Breast epithelium (tissue), 3 donors: Measurements from ENCODE around the gene CEACAM19.

ENCODE experiments used
- CTCF ChIP-seq, 3 donors: fragments of 450-650 bp; IDR thresholded peaks; one replicate each; pipeline ENCODE4 v1.5.1; 2016 to 2017; ENCODE audit warnings: antibody characterized with exemption in 3 of 3, mild to moderate bottlenecking in 3 of 3, moderate library complexity in 3 of 3
- POLR2A ChIP-seq: fragments of 450-650 bp; IDR thresholded peaks from one replicate; pipeline ENCODE4 v1.6.1; 2016; ENCODE audit warnings: antibody characterized with exemption, mild to moderate bottlenecking, moderate library complexity
- POLR2AphosphoS5 ChIP-seq, 3 donors: sonication (generic); formaldehyde crosslinking; IDR thresholded peaks; one replicate each; pipeline ENCODE4 v1.6.1; 2017; ENCODE audit warnings: antibody characterized with exemption in 3 of 3

GRCh38 chr19:44624840-44625354 lies 46.4 kb upstream of the CEACAM19 start:
- no peak for TF ChIP-seq CTCF (IDR thresholded peaks at IDR 0.05)
- TF ChIP-seq POLR2AphosphoS5 (IDR thresholded peaks at IDR 0.05): no peak
- TF ChIP-seq POLR2A: no peak
